Activated CD4-positive, alpha-beta T cell treated with anti-CD3 and anti-CD28 coated beads for 24 hours (primary cell): ENCODE results near the gene BLMH.

Experiments used
- DNase-seq, 2 donors: peaks; one replicate each; pipeline ENCODE4 v3.0.0-alpha.2; 2020; ENCODE audit warnings: low read depth in 2 of 2

Gene BLMH

GRCh38 chr17:30200106-30200505, 91.6 kb downstream of the BLMH start:
- no peak for DNase-seq

- DNase-seq, result no peak
Observed at GRCh38 chr17:30199600-30199999, 92.1 kb downstream of the BLMH start.
